GM21526 (cell line): ENCODE results near the gene KIF1B.
"Not testable (repeated sequence)": the region's sequence is repeated elsewhere in the genome, so short reads cannot be mapped to it uniquely, and the experiment has no call there.

ENCODE experiments used
- ATAC-seq: cut with Tn5 transposase; IDR thresholded peaks from one replicate; pipeline ENCODE4 v1.9.1; 2021; ENCODE audit warnings: moderate library complexity; ENCODE audit not compliant: unreplicated experiment, low FRiP score

Gene KIF1B

GRCh38 chr1:10415967-10416366 is 205.6 kb downstream of the KIF1B start:
- not testable (repeated sequence) for ATAC-seq

DNA sequence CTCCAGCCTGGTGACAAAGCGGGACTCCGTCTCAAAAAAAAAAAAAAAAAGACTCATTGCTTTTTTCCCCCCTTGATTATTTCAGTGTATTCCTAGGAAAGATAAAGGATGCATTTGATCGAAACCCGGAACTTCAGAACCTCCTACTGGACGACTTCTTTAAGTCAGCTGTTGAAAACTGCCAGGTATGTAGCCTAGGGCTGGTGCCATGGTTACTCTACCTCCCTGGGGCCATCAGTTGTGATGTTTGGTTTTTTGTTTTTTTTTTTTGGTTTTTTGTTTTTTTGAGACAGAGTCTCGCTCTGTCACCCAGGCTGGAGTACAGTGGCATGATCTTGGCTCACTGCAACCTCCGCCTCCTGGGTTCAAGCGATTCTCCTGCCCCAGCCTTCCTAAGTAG is 208.4 kb downstream of the KIF1B start:
- ATAC-seq, result not testable (repeated sequence)

- no peak for ATAC-seq
Measured at GRCh38 chr1:10419351-10419750, 209.0 kb downstream of the KIF1B start.

- no peak for ATAC-seq
Measured at GRCh38 chr1:10421637-10422036, 211.3 kb downstream of the KIF1B start.

DNA sequence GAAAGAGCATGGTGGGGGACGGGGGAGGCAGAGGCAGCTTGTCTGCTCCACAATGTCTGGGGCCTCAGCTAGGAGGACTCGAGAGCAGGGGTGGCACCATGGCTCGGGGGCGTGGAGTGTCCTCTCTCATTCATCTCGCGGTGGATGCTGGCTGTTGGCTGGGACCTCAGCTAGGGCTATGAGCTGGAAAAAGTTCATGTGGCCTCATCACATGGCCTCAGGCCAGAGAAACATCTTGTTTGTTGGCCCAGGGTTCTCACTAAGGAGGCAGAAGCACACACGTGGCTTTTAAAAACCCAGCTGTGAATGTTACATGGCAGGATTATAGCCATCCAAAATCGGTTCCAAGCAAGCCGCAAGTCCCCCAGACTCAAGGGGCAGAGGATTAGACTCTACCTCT is 213.7 kb downstream of the KIF1B start:
- no peak for ATAC-seq

DNA sequence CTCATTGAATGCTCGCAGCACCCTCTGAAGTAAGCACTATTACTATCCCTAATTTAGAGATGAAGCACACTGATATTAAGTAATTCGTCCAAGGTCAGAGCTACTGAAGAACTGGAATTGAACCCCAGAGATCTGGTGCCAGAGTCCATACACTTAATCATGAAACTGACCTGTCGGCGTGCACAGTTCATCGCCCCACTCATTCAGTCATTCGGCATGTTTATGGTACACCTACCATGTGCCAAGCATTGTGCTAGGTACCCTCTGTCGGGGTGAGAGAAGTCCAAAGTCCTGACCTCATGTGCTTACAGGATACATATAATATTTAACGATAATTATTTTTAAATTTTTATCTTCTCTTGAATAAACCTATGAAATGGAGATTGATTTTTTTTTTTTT is 214.3 kb downstream of the KIF1B start:
- no peak for ATAC-seq

DNA sequence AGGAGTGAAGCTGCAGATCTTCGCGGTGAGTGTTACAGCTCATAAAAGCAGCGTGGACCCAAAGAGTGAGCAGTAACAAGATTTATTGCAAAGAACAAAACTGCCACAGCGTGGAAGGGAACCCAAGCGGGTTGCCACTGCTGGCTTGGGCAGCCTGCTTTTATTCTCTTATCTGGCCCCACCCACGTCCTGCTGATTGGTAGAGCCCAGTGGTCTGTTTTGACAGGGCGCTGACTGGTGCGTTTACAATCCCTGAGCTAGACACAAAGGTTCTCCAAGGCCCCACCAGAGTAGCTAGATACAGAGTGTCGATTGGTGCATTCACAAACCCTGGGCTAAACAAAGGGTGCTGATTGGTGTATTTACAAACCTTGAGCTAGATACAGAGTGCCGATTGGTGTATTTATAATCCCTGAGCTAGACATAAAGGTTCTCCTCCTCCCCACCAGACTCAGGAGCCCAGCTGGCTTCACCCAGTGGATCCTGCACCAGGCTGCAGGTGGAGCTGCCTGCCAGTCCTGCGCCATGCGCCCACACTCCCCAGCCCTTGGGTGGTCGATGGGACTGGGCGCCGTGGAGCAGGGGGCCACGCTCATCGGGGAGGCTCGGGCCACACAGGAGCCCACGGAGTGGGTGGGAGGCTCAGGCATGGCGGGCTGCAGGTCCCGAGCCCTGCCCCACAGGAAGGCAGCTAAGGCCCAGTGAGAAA is 215.6 kb downstream of the KIF1B start:
- ATAC-seq, result not testable (repeated sequence)

DNA sequence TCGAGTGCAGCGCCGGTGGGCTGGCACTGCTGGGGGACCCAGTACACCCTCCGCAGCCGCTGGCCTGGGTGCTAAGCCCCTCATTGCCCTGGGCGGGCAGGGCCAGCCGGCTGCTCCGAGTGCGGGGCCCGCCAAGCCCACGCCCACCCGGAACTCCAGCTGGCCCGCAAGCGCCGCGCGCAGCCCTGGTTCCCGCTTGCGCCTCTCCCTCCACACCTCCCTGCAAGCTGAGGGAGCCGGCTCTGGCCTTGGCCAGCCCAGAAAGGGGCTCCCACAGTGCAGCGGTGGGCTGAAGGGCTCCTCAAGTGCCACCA is 216.1 kb downstream of the KIF1B start:
- ATAC-seq, result not testable (repeated sequence)

DNA sequence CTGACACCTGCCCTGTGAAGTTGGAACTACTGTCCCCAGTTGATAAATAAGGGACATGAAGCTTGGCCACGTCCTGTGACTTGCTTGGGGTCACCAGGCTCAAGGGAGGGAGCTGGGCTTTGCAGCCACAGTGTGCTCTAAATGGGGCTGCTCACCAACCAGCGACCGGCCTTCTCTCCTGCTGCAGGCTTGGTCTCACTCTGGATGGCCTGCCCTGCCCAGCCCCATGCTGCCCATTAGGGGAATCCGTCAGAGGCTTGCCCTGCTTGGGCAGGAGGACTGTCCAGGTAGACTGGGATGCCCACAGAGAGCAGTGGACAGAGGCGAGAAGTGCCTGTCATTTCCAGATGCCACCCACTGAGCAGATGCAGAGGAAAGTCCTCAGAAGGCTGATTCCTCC is 218.6 kb downstream of the KIF1B start:
- no peak for ATAC-seq

- peak; percentile 12 for ATAC-seq
Measured at GRCh38 chr1:10429868-10430215, 219.5 kb downstream of the KIF1B start.

DNA sequence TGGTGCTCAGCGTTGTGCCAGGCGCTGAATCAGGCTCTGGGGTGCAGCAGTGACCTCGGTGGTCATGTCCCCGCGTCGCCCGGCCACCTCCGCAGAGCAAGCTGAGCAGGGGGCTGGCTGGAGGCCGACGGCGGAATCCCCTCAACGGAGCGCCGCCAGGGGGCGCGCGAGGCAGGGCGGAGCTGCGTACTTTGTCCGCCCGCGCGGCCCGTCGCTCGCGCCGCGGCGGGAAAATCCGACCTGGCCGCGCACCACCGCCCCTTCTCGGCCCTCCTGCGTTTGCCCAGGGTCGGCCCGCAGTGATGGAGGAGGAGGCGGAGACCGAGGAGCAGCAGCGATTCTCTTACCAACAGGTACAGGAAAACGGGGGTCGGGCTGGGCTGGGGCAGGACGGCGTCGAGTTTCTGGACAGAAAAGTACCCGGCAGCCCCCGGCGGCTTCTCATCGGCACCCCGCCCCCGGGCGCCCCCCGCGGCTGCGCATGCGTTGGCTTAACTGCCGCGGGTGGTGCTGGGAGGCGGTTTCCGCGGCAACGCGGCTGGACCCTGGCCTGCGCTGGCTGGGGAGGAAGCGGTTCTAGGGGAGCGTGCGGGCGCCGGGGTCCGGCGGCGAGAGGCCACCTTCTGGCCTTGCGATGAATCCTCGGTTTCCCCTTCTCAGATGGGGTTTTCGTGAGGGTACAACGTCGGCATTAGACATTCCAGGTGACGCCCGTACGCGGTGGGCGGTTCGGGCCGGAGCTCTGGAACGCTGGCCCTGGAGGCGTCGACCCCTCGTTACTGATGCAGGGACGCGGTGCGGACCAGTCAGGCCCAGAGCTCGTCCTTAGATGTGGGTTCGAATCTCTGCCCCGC is 220.1 kb downstream of the KIF1B start, which contains the start of gene CENPS:
TSS of gene CENPS (plus strand) at position 218 of the 854 bp plus-strand sequence. CDS start at position 303, 85 bp downstream.
- ATAC-seq, result peak; percentile 71
